Stimulated activated CD8-positive, alpha-beta memory T cell treated with anti-CD3 and anti-CD28 coated beads, Interleukin-4, amount 100 ng/mL, for 4 hours (primary cell): ENCODE data around the gene SLC22A23.

Experiments used
- DNase-seq, 2 donors: peaks; one replicate each; pipeline ENCODE4 v3.0.0-alpha.2; 2020; ENCODE audit warnings: low read depth in 2 of 2, low spot score in 1 of 2

Gene SLC22A23

GRCh38 chr6:3320238-3320811, 136.5 kb downstream of the SLC22A23 start:
- no peak for DNase-seq

GRCh38 chr6:3319610-3320200, 137.1 kb downstream of the SLC22A23 start:
- DNase-seq = no peak

GRCh38 chr6:3318821-3319540, 137.9 kb downstream of the SLC22A23 start:
- DNase-seq = no peak

- DNase-seq = peak in 1 of 2 donors; percentile 5
These were observed 138.6 kb downstream of the SLC22A23 start for GRCh38 chr6:3318226-3318625.

GRCh38 chr6:3317741-3318211, 139.1 kb downstream of the SLC22A23 start:
- DNase-seq = no peak

GRCh38 chr6:3316818-3317217, 140.0 kb downstream of the SLC22A23 start:
- DNase-seq = no peak

GRCh38 chr6:3316331-3316730, 140.5 kb downstream of the SLC22A23 start:
- no peak for DNase-seq

GRCh38 chr6:3315841-3316240, 141.0 kb downstream of the SLC22A23 start:
- DNase-seq = no peak

GRCh38 chr6:3314621-3315467, 142.0 kb downstream of the SLC22A23 start:
- no peak for DNase-seq

GRCh38 chr6:3314176-3314575, 142.7 kb downstream of the SLC22A23 start:
- DNase-seq = no peak

- DNase-seq = no peak
These were observed 144.1 kb downstream of the SLC22A23 start for GRCh38 chr6:3312604-3313231.

- DNase-seq = no peak
These were observed 145.0 kb downstream of the SLC22A23 start for GRCh38 chr6:3311826-3312225.

- no peak for DNase-seq
These were observed 146.1 kb downstream of the SLC22A23 start for GRCh38 chr6:3310703-3311102.

GRCh38 chr6:3310051-3310448, 146.8 kb downstream of the SLC22A23 start:
- DNase-seq = no peak

- DNase-seq = no peak
These were observed 147.3 kb downstream of the SLC22A23 start for GRCh38 chr6:3309391-3310050.

GRCh38 chr6:3308106-3308505, 148.7 kb downstream of the SLC22A23 start:
- DNase-seq = no peak

GRCh38 chr6:3307436-3307835, 149.4 kb downstream of the SLC22A23 start:
- DNase-seq = no peak

GRCh38 chr6:3306848-3307247, 150.0 kb downstream of the SLC22A23 start:
- no peak for DNase-seq

GRCh38 chr6:3305831-3306230, 151.0 kb downstream of the SLC22A23 start:
- no peak for DNase-seq

- no peak for DNase-seq
These were observed 151.7 kb downstream of the SLC22A23 start for GRCh38 chr6:3305216-3305565.
